GM12891 (cell line): ENCODE data around the gene TMEM258.

Source experiments
- POLR2A ChIP-seq: IDR thresholded peaks from 2 replicates; pipeline ENCODE4 v1.6.1; 2011; ENCODE audit warnings: low read depth, low read length, control low read depth
- TAF1 ChIP-seq: IDR thresholded peaks from 2 replicates; pipeline ENCODE4 v1.6.1; 2011; ENCODE audit warnings: low read depth, low read length, control low read depth

DNA sequence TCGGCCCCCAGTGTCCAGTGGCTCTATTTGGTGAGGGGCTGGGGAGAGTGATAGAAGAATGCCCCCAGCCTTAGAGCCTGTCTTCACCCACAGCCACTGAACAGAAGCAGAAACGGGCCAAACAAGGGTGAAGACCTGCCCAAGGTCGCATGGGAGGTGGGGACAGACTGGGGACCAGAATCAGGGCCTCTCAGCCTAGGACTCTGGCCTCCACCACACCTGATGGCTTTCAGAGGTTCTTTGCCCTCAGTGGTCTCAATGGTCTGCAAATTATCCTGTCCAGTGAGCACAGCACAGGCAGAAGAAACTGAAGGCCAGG, 44.5 kb downstream of the TMEM258 start:
- TF ChIP-seq POLR2A, result no peak
- no peak for TF ChIP-seq TAF1
